GM21528 (cell line): ENCODE results near the gene PSD2.

Experiments
- ATAC-seq: cut with Tn5 transposase; IDR thresholded peaks from one replicate; pipeline ENCODE4 v1.9.1; 2021; ENCODE audit warnings: mild to moderate bottlenecking, moderate library complexity; ENCODE audit not compliant: unreplicated experiment, low FRiP score

PSD2 gene

GRCh38 chr5:139810341-139811273 lies 15.0 kb downstream of the PSD2 start:
- no peak for ATAC-seq

GRCh38 chr5:139811274-139811607 lies 15.6 kb downstream of the PSD2 start:
- no peak for ATAC-seq

GRCh38 chr5:139812323-139812722 lies 16.7 kb downstream of the PSD2 start:
- ATAC-seq: no peak

- no peak for ATAC-seq
Observed at GRCh38 chr5:139812836-139813805, 17.5 kb downstream of the PSD2 start.

- no peak for ATAC-seq
Observed at GRCh38 chr5:139814191-139814601, 18.6 kb downstream of the PSD2 start.

- no peak for ATAC-seq
Observed at GRCh38 chr5:139814704-139815280, 19.2 kb downstream of the PSD2 start.

- no peak for ATAC-seq
Observed at GRCh38 chr5:139816566-139816965, 21.0 kb downstream of the PSD2 start.

- ATAC-seq: no peak
Observed at GRCh38 chr5:139817362-139817761, 21.8 kb downstream of the PSD2 start.

GRCh38 chr5:139817970-139818369 lies 22.4 kb downstream of the PSD2 start:
- no peak for ATAC-seq

GRCh38 chr5:139820130-139820529 lies 24.5 kb downstream of the PSD2 start:
- ATAC-seq: no peak

- no peak for ATAC-seq
Observed at GRCh38 chr5:139820606-139821005, 25.0 kb downstream of the PSD2 start.

GRCh38 chr5:139821806-139822552 lies 26.4 kb downstream of the PSD2 start:
- ATAC-seq: no peak

- no peak for ATAC-seq
Observed at GRCh38 chr5:139822553-139823425, 27.2 kb downstream of the PSD2 start.

- ATAC-seq: no peak
Observed at GRCh38 chr5:139823757-139824355, 28.2 kb downstream of the PSD2 start.

- ATAC-seq: no peak
Observed at GRCh38 chr5:139825690-139826089, 30.1 kb downstream of the PSD2 start.

- ATAC-seq: no peak
Observed at GRCh38 chr5:139828207-139828895, 32.7 kb downstream of the PSD2 start.

GRCh38 chr5:139829471-139829870 lies 33.9 kb downstream of the PSD2 start:
- ATAC-seq: no peak

- ATAC-seq: no peak
Observed at GRCh38 chr5:139831624-139832023, 36.0 kb downstream of the PSD2 start.
